HCT116 (cell line): ENCODE measurements around the gene TFPT. TPM values are rescaled to one million over a fixed set of nuclear protein-coding genes. Genes with fewer than 3 reads are reported as not detected.

Source experiments
- ATAC-seq: fragments of 200-7000 bp; cut with Tn5 transposase; 2 replicates; pipeline ENCODE4 v1.9.1; 2020; ENCODE audit warnings: mild to moderate bottlenecking, moderate library complexity
- BruUV-seq: library from RNA; stranded (reverse); fragments of 400-500 nt; replicated peaks from 2 replicates; lab custom pipeline; 2021; lab: Mats Ljungman, UMichigan
- CTCF ChIA-PET: fragments of 300-600 bp; sonication (Branson Sonifier 250); formaldehyde crosslinking; loops from one replicate; lab custom pipeline; 2021; ENCODE audit warnings: antibody characterized with exemption; lab: Charles Lee
- POLR2A ChIA-PET: fragments of 300-600, 350-600 bp; sonication (Branson Sonifier 250); formaldehyde crosslinking; loops from one replicate; lab custom pipeline; 2021; ENCODE audit warnings: antibody characterized with exemption; lab: Charles Lee
- RAD21 ChIA-PET, 2 experiments: fragments of 300-600 bp; sonication (Branson Sonifier 250); formaldehyde crosslinking; loops; one replicate each; lab custom pipeline; 2023; ENCODE audit warnings: low total read pairs in 2 of 2; ENCODE audit not compliant: uncharacterized antibody in 2 of 2, unreplicated experiment in 2 of 2, low non-redundant PET in 1 of 2; lab: Charles Lee
- DNase-seq: peaks from one replicate; pipeline ENCODE4 v3.0.0-alpha.2; 2010; ENCODE audit warnings: low read depth, low spot score
- H2AFZ ChIP-seq: fragments of 200-600 bp; shearing (Covaris generic), sonication (generic); 2 replicates; pipeline ENCODE4 v1.6.1; 2017; ENCODE audit warnings: low read depth, mixed run types, mixed read lengths, antibody characterized with exemption, low read length; ENCODE audit not compliant: poor library complexity, severe bottlenecking
- H3K27ac ChIP-seq: 2 replicates; pipeline ENCODE4 v1.5.1; 2012; ENCODE audit warnings: low read depth, low read length
- H3K27me3 ChIP-seq: fragments of 200-600 bp; sonication (generic); 2 replicates; pipeline ENCODE4 v1.6.1; 2016; ENCODE audit warnings: mixed run types, low read length, mixed read lengths; ENCODE audit not compliant: insufficient read depth
- H3K36me3 ChIP-seq, 2 experiments: fragments of 200-500 bp in 1 of 2; fragments of 200-600 bp in 1 of 2; sonication (Bioruptor generic) in 1 of 2; sonication (generic) in 1 of 2; 2 replicates each; pipeline versions ENCODE4 v1.5.1 to v1.6.1; 2014 to 2016; ENCODE audit warnings: low read length in 2 of 2, inconsistent platforms in 1 of 2, mixed read lengths in 1 of 2, mixed run types in 1 of 2; ENCODE audit not compliant: insufficient read depth in 2 of 2, control insufficient read depth in 1 of 2
- H3K4me1 ChIP-seq, 2 experiments: fragments of 200-600 bp in 1 of 2; sonication (generic) in 1 of 2; 2 replicates each; pipeline versions ENCODE4 v1.5.1 to v1.6.1; 2012 to 2017; ENCODE audit warnings: low read length in 2 of 2, inconsistent platforms in 1 of 2, mild to moderate bottlenecking in 1 of 2, mixed read lengths in 1 of 2, mixed run types in 1 of 2, moderate library complexity in 1 of 2; ENCODE audit not compliant: insufficient read depth in 2 of 2, control insufficient read depth in 1 of 2
- H3K4me2 ChIP-seq: fragments of 200-600 bp; sonication (generic); 2 replicates; pipeline ENCODE4 v1.6.1; 2017; ENCODE audit warnings: mixed run types, low read length, mixed read lengths
- H3K4me3 ChIP-seq, 2 experiments: fragments of 200-600 bp in 1 of 2; sonication (generic) in 1 of 2; replicated peaks in 1 of 2; 2 replicates each; pipeline ENCODE4 v1.5.1; 2011 to 2016; ENCODE audit warnings: low read length in 2 of 2, control low read depth in 1 of 2, low read depth in 1 of 2, mild to moderate bottlenecking in 1 of 2, mixed read lengths in 1 of 2, mixed run types in 1 of 2
- H3K79me2 ChIP-seq: fragments of 200-600 bp; sonication (generic); 2 replicates; pipeline ENCODE4 v1.6.1; 2017; ENCODE audit warnings: mild to moderate bottlenecking, mixed run types, low read length, moderate library complexity, mixed read lengths; ENCODE audit not compliant: insufficient read depth
- H3K9ac ChIP-seq: fragments of 200-600 bp; sonication (generic); 2 replicates; pipeline ENCODE4 v1.6.1; 2016; ENCODE audit warnings: low read length, mixed read lengths
- H3K9me2 ChIP-seq: fragments of 200-600 bp; sonication (generic), shearing (Covaris generic); 2 replicates; pipeline ENCODE4 v1.6.1; 2017; ENCODE audit warnings: mixed run types, mild to moderate bottlenecking, moderate library complexity; ENCODE audit not compliant: insufficient read depth
- H3K9me3 ChIP-seq, 2 experiments: fragments of 200-500 bp in 1 of 2; fragments of 200-600 bp in 1 of 2; sonication (Bioruptor generic) in 1 of 2; sonication (generic) in 1 of 2; 2 replicates each; pipeline ENCODE4 v1.6.1; 2014 to 2017; ENCODE audit warnings: low read length in 2 of 2, mixed read lengths in 2 of 2, inconsistent platforms in 1 of 2, low read depth in 1 of 2, mild to moderate bottlenecking in 1 of 2, mixed run types in 1 of 2, moderate library complexity in 1 of 2; ENCODE audit not compliant: control insufficient read depth in 1 of 2, insufficient read depth in 1 of 2
- H4K20me1 ChIP-seq: fragments of 200-600 bp; sonication (generic), shearing (Covaris generic); 2 replicates; pipeline ENCODE4 v1.6.1; 2017; ENCODE audit warnings: mixed run types, mild to moderate bottlenecking, moderate library complexity; ENCODE audit not compliant: insufficient read depth
- CBX3 ChIP-seq: IDR thresholded peaks from 2 replicates; pipeline ENCODE4 v1.6.1; 2012; ENCODE audit warnings: low read depth
- CEBPB ChIP-seq: IDR thresholded peaks from 2 replicates; pipeline ENCODE4 v1.6.1; 2012; ENCODE audit warnings: low read depth
- CTCF ChIP-seq, 3 experiments: fragments of 200-600 bp in 1 of 3; sonication (generic) in 1 of 3; IDR thresholded peaks in 2 of 3; conservative IDR thresholded peaks in 1 of 3; 2 replicates each; pipeline ENCODE4 v1.5.1; 2012 to 2017; ENCODE audit warnings: low read depth in 2 of 3, low read length in 2 of 3, antibody characterized with exemption in 1 of 3, borderline replicate concordance in 1 of 3, control low read depth in 1 of 3, mild to moderate bottlenecking in 1 of 3, mixed read lengths in 1 of 3, mixed run types in 1 of 3, moderate library complexity in 1 of 3; ENCODE audit not compliant: insufficient read depth in 1 of 3
- EGR1 ChIP-seq: IDR thresholded peaks from 2 replicates; pipeline ENCODE4 v1.6.1; 2012; ENCODE audit warnings: low read depth
- ELF1 ChIP-seq: IDR thresholded peaks from 2 replicates; pipeline ENCODE4 v1.6.1; 2012; ENCODE audit warnings: low read depth, borderline replicate concordance
- EZH2phosphoT487 ChIP-seq: fragments of 200-600 bp; IDR thresholded peaks from 2 replicates; pipeline ENCODE4 v1.6.1; 2018; ENCODE audit warnings: antibody characterized with exemption, borderline replicate concordance
- MAX ChIP-seq: IDR thresholded peaks from 2 replicates; pipeline ENCODE4 v1.6.1; 2012
- POLR2A ChIP-seq: IDR thresholded peaks from 2 replicates; pipeline ENCODE4 v1.7.0; 2011; ENCODE audit warnings: borderline replicate concordance; ENCODE audit not compliant: insufficient read depth, insufficient read length; ENCODE audit errors: extremely low read depth
- POLR2AphosphoS5 ChIP-seq: IDR thresholded peaks from 2 replicates; pipeline ENCODE4 v1.6.1; 2011; ENCODE audit warnings: mild to moderate bottlenecking, low read depth, low read length, moderate library complexity
- RAD21 ChIP-seq: IDR thresholded peaks from 2 replicates; pipeline ENCODE4 v1.6.1; 2012; ENCODE audit warnings: low read depth, mild to moderate bottlenecking
- SP1 ChIP-seq: IDR thresholded peaks from 2 replicates; pipeline ENCODE4 v1.6.1; 2012; ENCODE audit warnings: low read depth
- YY1 ChIP-seq: IDR thresholded peaks from 2 replicates; pipeline ENCODE4 v1.6.1; 2011; ENCODE audit warnings: low read length, low read depth, moderate library complexity, mild to moderate bottlenecking; ENCODE audit not compliant: insufficient replicate concordance; ENCODE audit errors: extremely low read depth
- ZFX ChIP-seq: fragments of 450-650 bp; IDR thresholded peaks from 2 replicates; pipeline ENCODE4 v1.6.1; 2017
- ZNF274 ChIP-seq: fragments of 200-500 bp; sonication (Bioruptor generic); IDR thresholded peaks from 2 replicates; pipeline ENCODE4 v1.6.1; 2014; ENCODE audit warnings: mild to moderate bottlenecking, low read depth, low read length, inconsistent platforms
- intact Hi-C: fragments of 100-400 bp; cut with micrococcal nuclease; formaldehyde crosslinking; loops from 2 replicates; pipeline ENCODE4 v1.10.0; 2022
- total RNA-seq: library from RNA; stranded (reverse); gene quantifications from one replicate; pipeline ENCODE4 v1.2.1, GENCODE V29; 2021; ENCODE audit not compliant: unreplicated experiment
- TF ChIP-seq, protein P1 (sequence below): IDR thresholded peaks from 2 replicates; pipeline ENCODE4 v1.6.1; 2012; ENCODE audit warnings: low read depth
- TF ChIP-seq, protein P2 (sequence below): IDR thresholded peaks from 2 replicates; pipeline ENCODE4 v1.6.1; 2011; ENCODE audit warnings: mild to moderate bottlenecking, low read length, moderate library complexity; ENCODE audit not compliant: insufficient replicate concordance; ENCODE audit errors: extremely low read depth

Gene TFPT
- total RNA-seq, 1 experiment from 2014 or later: 7.1 TPM

DNA sequence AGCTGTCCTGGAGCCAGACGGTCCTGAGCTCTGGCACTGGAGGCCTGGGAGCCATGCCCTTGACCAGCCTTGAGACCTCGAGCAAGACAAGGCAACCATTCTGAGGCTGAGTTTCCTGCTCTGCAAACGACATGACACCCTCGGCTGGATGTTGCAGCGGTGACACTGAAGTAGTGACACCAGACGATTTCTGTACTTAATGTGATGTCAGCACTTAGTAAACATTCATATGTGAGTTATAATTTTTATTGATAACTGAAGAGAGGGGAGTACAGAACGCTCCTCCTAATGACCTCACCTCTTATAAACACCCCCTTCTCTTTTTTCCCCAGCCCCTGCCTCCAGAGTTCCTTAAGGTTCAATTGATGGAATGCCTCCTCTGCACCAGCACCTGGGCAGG is 7.0 kb downstream of the TFPT start:
- H3K27me3 ChIP-seq: no peaks in the 10 kb centered on the region
- H3K9me2 ChIP-seq: no peaks in the 10 kb centered on the region
- no peak for DNase-seq
- H3K27ac ChIP-seq: no peak overlapping the region
- ChIA-PET CTCF (no interaction called here), POLR2A (no interaction called here), RAD21 (no interaction called here)
- no peaks in the 10 kb centered on the region for H4K20me1 ChIP-seq
- H3K4me3 ChIP-seq: no peak overlapping the region
- H3K4me1 ChIP-seq: no peaks in the 10 kb centered on the region
- no peak overlapping the region for H3K9ac ChIP-seq
- ATAC-seq: no peak
- peaks cover 25% of the 10 kb centered on the region for H3K79me2 ChIP-seq
- intact Hi-C loops: no loop called here
- no peak overlapping the region for H2AFZ ChIP-seq
- H3K4me2 ChIP-seq: no peak overlapping the region
- no TSS peak for BruUV-seq
- TF ChIP-seq, protein P1, sequence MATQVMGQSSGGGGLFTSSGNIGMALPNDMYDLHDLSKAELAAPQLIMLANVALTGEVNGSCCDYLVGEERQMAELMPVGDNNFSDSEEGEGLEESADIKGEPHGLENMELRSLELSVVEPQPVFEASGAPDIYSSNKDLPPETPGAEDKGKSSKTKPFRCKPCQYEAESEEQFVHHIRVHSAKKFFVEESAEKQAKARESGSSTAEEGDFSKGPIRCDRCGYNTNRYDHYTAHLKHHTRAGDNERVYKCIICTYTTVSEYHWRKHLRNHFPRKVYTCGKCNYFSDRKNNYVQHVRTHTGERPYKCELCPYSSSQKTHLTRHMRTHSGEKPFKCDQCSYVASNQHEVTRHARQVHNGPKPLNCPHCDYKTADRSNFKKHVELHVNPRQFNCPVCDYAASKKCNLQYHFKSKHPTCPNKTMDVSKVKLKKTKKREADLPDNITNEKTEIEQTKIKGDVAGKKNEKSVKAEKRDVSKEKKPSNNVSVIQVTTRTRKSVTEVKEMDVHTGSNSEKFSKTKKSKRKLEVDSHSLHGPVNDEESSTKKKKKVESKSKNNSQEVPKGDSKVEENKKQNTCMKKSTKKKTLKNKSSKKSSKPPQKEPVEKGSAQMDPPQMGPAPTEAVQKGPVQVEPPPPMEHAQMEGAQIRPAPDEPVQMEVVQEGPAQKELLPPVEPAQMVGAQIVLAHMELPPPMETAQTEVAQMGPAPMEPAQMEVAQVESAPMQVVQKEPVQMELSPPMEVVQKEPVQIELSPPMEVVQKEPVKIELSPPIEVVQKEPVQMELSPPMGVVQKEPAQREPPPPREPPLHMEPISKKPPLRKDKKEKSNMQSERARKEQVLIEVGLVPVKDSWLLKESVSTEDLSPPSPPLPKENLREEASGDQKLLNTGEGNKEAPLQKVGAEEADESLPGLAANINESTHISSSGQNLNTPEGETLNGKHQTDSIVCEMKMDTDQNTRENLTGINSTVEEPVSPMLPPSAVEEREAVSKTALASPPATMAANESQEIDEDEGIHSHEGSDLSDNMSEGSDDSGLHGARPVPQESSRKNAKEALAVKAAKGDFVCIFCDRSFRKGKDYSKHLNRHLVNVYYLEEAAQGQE: no peak
- TF ChIP-seq POLR2A: no peak
- no peak for TF ChIP-seq YY1
- no peak for TF ChIP-seq MAX
- TF ChIP-seq CTCF (IDR thresholded peaks at IDR 0.05 in 2 of 3, conservative IDR thresholded peaks at IDR 0.05 in 1 of 3; ENCODE audit: borderline replicate concordance in 1 of 3, insufficient read depth in 1 of 3, low read depth in 2 of 3, low read length in 2 of 3): no peak
- no peak for TF ChIP-seq RAD21
- TF ChIP-seq CBX3: no peak
- no peak for TF ChIP-seq ELF1
- no peak for TF ChIP-seq EZH2phosphoT487
- no peak for TF ChIP-seq POLR2AphosphoS5
- TF ChIP-seq EGR1: no peak
- TF ChIP-seq CEBPB: no peak
- TF ChIP-seq ZNF274: no peak
- TF ChIP-seq ZFX: no peak
- TF ChIP-seq, protein P2, sequence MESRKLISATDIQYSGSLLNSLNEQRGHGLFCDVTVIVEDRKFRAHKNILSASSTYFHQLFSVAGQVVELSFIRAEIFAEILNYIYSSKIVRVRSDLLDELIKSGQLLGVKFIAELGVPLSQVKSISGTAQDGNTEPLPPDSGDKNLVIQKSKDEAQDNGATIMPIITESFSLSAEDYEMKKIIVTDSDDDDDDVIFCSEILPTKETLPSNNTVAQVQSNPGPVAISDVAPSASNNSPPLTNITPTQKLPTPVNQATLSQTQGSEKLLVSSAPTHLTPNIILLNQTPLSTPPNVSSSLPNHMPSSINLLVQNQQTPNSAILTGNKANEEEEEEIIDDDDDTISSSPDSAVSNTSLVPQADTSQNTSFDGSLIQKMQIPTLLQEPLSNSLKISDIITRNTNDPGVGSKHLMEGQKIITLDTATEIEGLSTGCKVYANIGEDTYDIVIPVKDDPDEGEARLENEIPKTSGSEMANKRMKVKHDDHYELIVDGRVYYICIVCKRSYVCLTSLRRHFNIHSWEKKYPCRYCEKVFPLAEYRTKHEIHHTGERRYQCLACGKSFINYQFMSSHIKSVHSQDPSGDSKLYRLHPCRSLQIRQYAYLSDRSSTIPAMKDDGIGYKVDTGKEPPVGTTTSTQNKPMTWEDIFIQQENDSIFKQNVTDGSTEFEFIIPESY: no peak
- no peak for TF ChIP-seq SP1
- no peaks in the 10 kb centered on the region for H3K9me3 ChIP-seq
- H3K36me3 ChIP-seq: peaks cover 28 to 29% of the 10 kb centered on the region in 2 experiments; a peak in 3 of 4 replicates
